K562 (cell line): ENCODE measurements around the gene MARS1. TPM values are rescaled to one million over a fixed set of nuclear protein-coding genes. Genes with fewer than 3 reads are reported as not detected.

Source experiments
- BRCA1 ChIP-seq, 2 experiments: fragments of 450-650 bp in 1 of 2; sonication (generic) in 1 of 2; formaldehyde crosslinking in 1 of 2; IDR thresholded peaks; 2 replicates each; pipeline versions ENCODE4 v1.5.0 to v1.6.1; 2017 to 2020; ENCODE audit warnings: mild to moderate bottlenecking in 1 of 2, missing genetic modification reagents in 1 of 2
- BRD9 ChIP-seq: fragments of 450-650 bp; IDR thresholded peaks from 2 replicates; pipeline ENCODE4 v1.6.1; 2018; ENCODE audit warnings: low read depth; ENCODE audit not compliant: partially characterized antibody
- CBX8 ChIP-seq: fragments of 200-600 bp; sonication (generic); IDR thresholded peaks from 2 replicates; pipeline ENCODE4 v1.6.1; 2012; ENCODE audit warnings: borderline replicate concordance, mixed run types, low read depth, mild to moderate bottlenecking, moderate library complexity, mixed read lengths, low read length, control low read depth, inconsistent platforms; ENCODE audit not compliant: poor library complexity, severe bottlenecking; ENCODE audit errors: extremely low read depth
- CHCHD3 ChIP-seq: fragments of 250-450 bp; sonication (Bioruptor Pico); IDR thresholded peaks from 2 replicates; pipeline ENCODE4 v2.1.2; 2022; ENCODE audit warnings: mild to moderate bottlenecking
- COPS2 ChIP-seq: fragments of 450-650 bp; conservative IDR thresholded peaks from 2 replicates; pipeline ENCODE4 v1.6.1; 2016; ENCODE audit warnings: mild to moderate bottlenecking, moderate library complexity
- EGR1 ChIP-seq: fragments of 450-650 bp; conservative IDR thresholded peaks from 2 replicates; pipeline ENCODE4 v1.6.1; 2017; ENCODE audit warnings: mild to moderate bottlenecking
- ELF4 ChIP-seq: fragments of 450-650 bp; formaldehyde crosslinking; IDR thresholded peaks from 2 replicates; pipeline ENCODE4 v1.4.0; 2022; ENCODE audit warnings: missing genetic modification characterization
- ESRRA ChIP-seq: fragments of 450-650 bp; IDR thresholded peaks from 2 replicates; pipeline ENCODE4 v1.6.1; 2014; ENCODE audit warnings: low read depth, mild to moderate bottlenecking, moderate library complexity, borderline replicate concordance
- ETV5 ChIP-seq: sonication (generic); formaldehyde crosslinking; IDR thresholded peaks from 2 replicates; pipeline ENCODE4 v1.4.0; 2020; ENCODE audit warnings: low read depth, mild to moderate bottlenecking, missing genetic modification reagents
- HMGN3 ChIP-seq: IDR thresholded peaks from 2 replicates; pipeline ENCODE4 v1.6.1; 2011; ENCODE audit warnings: borderline replicate concordance, low read depth, mild to moderate bottlenecking, mixed read lengths, low read length; ENCODE audit not compliant: insufficient read length; ENCODE audit errors: extremely low read depth
- KLF16 ChIP-seq: IDR thresholded peaks from 2 replicates; pipeline ENCODE4 v1.6.1; 2016; ENCODE audit warnings: antibody characterized with exemption
- MAFG ChIP-seq: fragments of 450-650 bp; conservative IDR thresholded peaks from 2 replicates; pipeline ENCODE4 v1.6.1; 2016; ENCODE audit warnings: missing genetic modification characterization, missing compliant biosample characterization
- MNT ChIP-seq, 2 experiments: fragments of 450-650 bp; conservative IDR thresholded peaks; 2 replicates each; pipeline ENCODE4 v1.6.1; 2017; ENCODE audit warnings: mild to moderate bottlenecking in 2 of 2, moderate library complexity in 2 of 2
- MXI1 ChIP-seq: IDR thresholded peaks from 2 replicates; pipeline ENCODE4 v1.6.1; 2011; ENCODE audit warnings: low read depth, mild to moderate bottlenecking, improper control_type of control experiment, low read length
- PCBP2 ChIP-seq: fragments of 200-400 bp; formaldehyde crosslinking; IDR thresholded peaks from 2 replicates; pipeline ENCODE4 v1.6.1; 2018; ENCODE audit warnings: low read length, low read depth, mild to moderate bottlenecking, moderate library complexity; ENCODE audit not compliant: poor library complexity, severe bottlenecking
- PHB ChIP-seq: fragments of 250-450 bp; sonication (Bioruptor Pico); IDR thresholded peaks from 2 replicates; pipeline ENCODE4 v1.5.0; 2021
- POLR2G ChIP-seq: fragments of 200-400 bp; formaldehyde crosslinking; IDR thresholded peaks from 2 replicates; pipeline ENCODE4 v1.6.1; 2017; ENCODE audit warnings: low read depth, mild to moderate bottlenecking, antibody characterized with exemption, low read length, moderate library complexity
- SNIP1 ChIP-seq: fragments of 450-650 bp; IDR thresholded peaks from 2 replicates; pipeline ENCODE4 v1.7.1; 2017; ENCODE audit warnings: low read depth, mild to moderate bottlenecking
- SPI1 ChIP-seq: IDR thresholded peaks from 2 replicates; pipeline ENCODE4 v1.6.1; 2011; ENCODE audit warnings: low read depth, low read length, control low read depth, borderline replicate concordance
- TGIF2 ChIP-seq: sonication (generic); formaldehyde crosslinking; IDR thresholded peaks from 2 replicates; pipeline ENCODE4 v1.8.1; 2022; ENCODE audit warnings: mild to moderate bottlenecking, missing genetic modification reagents, moderate library complexity
- XRCC5 ChIP-seq: fragments of 200-400 bp; formaldehyde crosslinking; IDR thresholded peaks from 2 replicates; pipeline ENCODE4 v1.6.1; 2017; ENCODE audit warnings: low read depth, mild to moderate bottlenecking, low read length
- ZBTB7A ChIP-seq: IDR thresholded peaks from 2 replicates; pipeline ENCODE4 v1.6.1; 2011; ENCODE audit warnings: low read depth, mild to moderate bottlenecking, low read length, moderate library complexity, borderline replicate concordance; ENCODE audit not compliant: control insufficient read depth
- ZNF12 ChIP-seq: sonication (generic); formaldehyde crosslinking; IDR thresholded peaks from 2 replicates; pipeline ENCODE4 v1.4.0; 2020; ENCODE audit warnings: mild to moderate bottlenecking, missing genetic modification reagents
- ZNF134 ChIP-seq: fragments of 250-450 bp; sonication (Bioruptor Pico); conservative IDR thresholded peaks from 2 replicates; pipeline ENCODE4 v1.4.0; 2020
- ZNF311 ChIP-seq: fragments of 250-450 bp; sonication (Bioruptor Pico); IDR thresholded peaks from 2 replicates; pipeline ENCODE4 v1.4.0; 2020; ENCODE audit warnings: mild to moderate bottlenecking, moderate library complexity
- polyA plus RNA-seq, 8 experiments: library from polyadenylated mRNA; depleted of rRNA in 4 of 8; stranded (reverse) in 5 of 8; unstranded in 3 of 8; fragments of >200 nt; fragmentation: Nextera tagmentation in 2 of 8; fragmentation: Illumina TruSeq in 1 of 8; extraction: Ambion mirVana in 2 of 8; extraction: Trizol in 1 of 8; gene quantifications; 2 replicates each; pipeline versions ENCODE4 v1.2.1 to v1.2.3, GENCODE V29; 2011 to 2014; ENCODE audit warnings: inconsistent platforms in 1 of 8, missing spikeins in 1 of 8
- total RNA-seq, 7 experiments: library from RNA; depleted of rRNA in 6 of 7; stranded (reverse); fragments of >200 nt in 6 of 7; fragmentation: Illumina TruSeq in 2 of 7; extraction: Trizol in 2 of 7; gene quantifications; 2 replicates each; pipeline versions ENCODE4 v1.2.1 to v1.2.3, GENCODE V29; 2011 to 2021; ENCODE audit warnings: low replicate concordance in 1 of 7
- TF ChIP-seq, protein P1 (sequence below): sonication (generic); formaldehyde crosslinking; IDR thresholded peaks from 2 replicates; pipeline ENCODE4 v1.8.0; 2022; ENCODE audit warnings: mild to moderate bottlenecking, missing genetic modification reagents

Gene MARS1
- total and polyA plus RNA-seq, 9 of the 15 experiments (the other 6 are each of a cell fraction or from before 2014, with no cell fraction given) = 117 to 382 (median 220) TPM

- TF ChIP-seq MNT (conservative IDR thresholded peaks at IDR 0.05) (no peak), EGR1 (no peak), SNIP1 (no peak), ZNF12 (peak; percentile 68; the same call in 1 of the 2 replicates), BRD9 (peak; percentile 25), POLR2G (peak; percentile 85), CHCHD3 (CRISPR knock-in tag) (no peak), HMGN3 (peak; percentile 69), ZNF134 (CRISPR knock-in tag) (no peak), ETV5 (CRISPR knock-in tag) (0 out of 2 replicates have a peak, but pooled peaks have one; percentile 49), ELF4 (no peak), BRCA1 (IDR thresholded peaks at IDR 0.05) (no peak), BRCA1 (CRISPR knock-in tag; IDR thresholded peaks at IDR 0.05) (0 out of 2 replicates have a peak, but pooled peaks have one; percentile 38), CBX8 (no peak), MXI1 (peak; percentile 40; the same call in 1 of the 2 replicates), SPI1 (no peak), MAFG (tag) (no peak), TGIF2 (CRISPR knock-in tag) (no peak), ZNF311 (CRISPR knock-in tag) (no peak), XRCC5 (no peak), PCBP2 (no peak), ESRRA (no peak), KLF16 (no peak), ZBTB7A (peak; percentile 78; the same call in 1 of the 2 replicates), COPS2 (no peak), PHB (CRISPR knock-in tag) (no peak)
- TF ChIP-seq, protein P1, sequence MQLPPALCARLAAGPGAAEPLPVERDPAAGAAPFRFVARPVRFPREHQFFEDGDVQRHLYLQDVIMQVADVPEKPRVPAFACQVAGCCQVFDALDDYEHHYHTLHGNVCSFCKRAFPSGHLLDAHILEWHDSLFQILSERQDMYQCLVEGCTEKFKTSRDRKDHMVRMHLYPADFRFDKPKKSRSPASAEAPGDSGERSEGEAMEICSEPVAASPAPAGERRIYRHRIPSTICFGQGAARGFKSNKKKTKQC = peak; percentile 32; the same call in 1 of the 2 replicates
These were observed 58.8 kb downstream of the MARS1 start, which contains the start of gene DCTN2 (continued) for GRCh38 chr12:57546438-57547287.
